Hepatocyte (in vitro differentiated cells): ENCODE data around the gene DKK2. TPM values are rescaled to one million over a fixed set of nuclear protein-coding genes. Genes with fewer than 3 reads are reported as not detected.

Experiments
- DNase-seq: peaks from one replicate; pipeline ENCODE4 v3.0.0-alpha.2; 2016; ENCODE audit warnings: low spot score
- H2AFZ ChIP-seq: fragments of 200-600 bp; sonication (generic); 2 replicates; pipeline ENCODE4 v1.6.0; 2016; ENCODE audit warnings: antibody characterized with exemption, mild to moderate bottlenecking
- H3K27ac ChIP-seq: fragments of 200-600 bp; sonication (generic); 2 replicates; pipeline ENCODE4 v1.5.1; 2016; ENCODE audit warnings: mild to moderate bottlenecking
- H3K27me3 ChIP-seq: fragments of 200-600 bp; sonication (generic); 2 replicates; pipeline ENCODE4 v1.6.1; 2016
- H3K36me3 ChIP-seq: fragments of 200-600 bp; sonication (generic); replicated peaks from 2 replicates; pipeline ENCODE4 v1.5.1; 2016; ENCODE audit warnings: low read depth; ENCODE audit not compliant: insufficient read depth
- H3K4me1 ChIP-seq: fragments of 200-600 bp; sonication (generic); 2 replicates; pipeline ENCODE4 v1.5.1; 2016; ENCODE audit warnings: mild to moderate bottlenecking, moderate library complexity; ENCODE audit not compliant: insufficient read depth
- H3K4me2 ChIP-seq: fragments of 200-600 bp; sonication (generic); 2 replicates; pipeline ENCODE4 v1.6.0; 2016
- H3K4me3 ChIP-seq: fragments of 200-600 bp; sonication (generic); 2 replicates; pipeline ENCODE4 v1.5.1; 2016; ENCODE audit warnings: mild to moderate bottlenecking
- H3K79me2 ChIP-seq: fragments of 200-600 bp; sonication (generic); 2 replicates; pipeline ENCODE4 v1.6.0; 2017; ENCODE audit warnings: mild to moderate bottlenecking
- H3K9me2 ChIP-seq: fragments of 200-600 bp; sonication (generic); replicated peaks from 2 replicates; pipeline ENCODE4 v1.6.0; 2017; ENCODE audit warnings: mild to moderate bottlenecking; ENCODE audit not compliant: insufficient read depth
- H3K9me3 ChIP-seq: fragments of 200-600 bp; sonication (generic); 2 replicates; pipeline ENCODE4 v1.5.1; 2016; ENCODE audit warnings: low read depth, mild to moderate bottlenecking
- H4K20me1 ChIP-seq: fragments of 200-600 bp; sonication (generic); 2 replicates; pipeline ENCODE4 v1.6.0; 2016; ENCODE audit warnings: mild to moderate bottlenecking; ENCODE audit not compliant: insufficient read depth, poor library complexity, severe bottlenecking
- CTCF ChIP-seq: fragments of 200-600 bp; sonication (generic); IDR thresholded peaks from 2 replicates; pipeline ENCODE4 v1.5.1; 2016; ENCODE audit warnings: antibody characterized with exemption, mild to moderate bottlenecking; ENCODE audit not compliant: poor library complexity
- EZH2 ChIP-seq: fragments of 200-600 bp; sonication (generic); IDR thresholded peaks from 2 replicates; pipeline ENCODE4 v1.6.1; 2016; ENCODE audit warnings: antibody characterized with exemption, mild to moderate bottlenecking, borderline replicate concordance
- EZH2phosphoT487 ChIP-seq: fragments of 200-600 bp; sonication (generic); IDR thresholded peaks from one replicate; pipeline ENCODE4 v1.6.1; 2018; ENCODE audit warnings: antibody characterized with exemption, mild to moderate bottlenecking, low read depth, moderate library complexity; ENCODE audit not compliant: unreplicated experiment, severe bottlenecking
- WGBS: methylation state at CpG from one replicate; pipeline ENCODE4 v1.1.6; 2016; ENCODE audit warnings: low lambda C conversion rate; ENCODE audit errors: missing lambda C conversion rate; 5-methylcytosine and 5-hydroxymethylcytosine counted together
- polyA plus RNA-seq: library from polyadenylated mRNA; unstranded; fragments of >200 nt; fragmentation: Nextera tagmentation; extraction: Ambion mirVana; gene quantifications from 2 replicates; pipeline ENCODE4 v1.2.1, GENCODE V29; 2016
- total RNA-seq: library from RNA; depleted of rRNA; stranded (reverse); fragments of >200 nt; gene quantifications from 2 replicates; pipeline ENCODE4 v1.2.3, GENCODE V29; 2014

The DKK2 gene
- total and polyA plus RNA-seq, 2 experiments from 2014 or later = 19.7 to 28.1 TPM

- Histone ChIP-seq H3K4me3 (no peak overlapping the region), H3K79me2 (no peaks in the 10 kb centered on the region), H3K4me2 (no peak overlapping the region), H3K27me3 (no peaks in the 10 kb centered on the region), H4K20me1 (no peaks in the 10 kb centered on the region), H3K4me1 (no peaks in the 10 kb centered on the region), H2AFZ (no peak overlapping the region), H3K9me2 (no peaks in the 10 kb centered on the region), H3K36me3 (no peaks in the 10 kb centered on the region), H3K9me3 (no peaks in the 10 kb centered on the region), H3K27ac (no peak overlapping the region)
- no peak for TF ChIP-seq EZH2
- no peak for TF ChIP-seq CTCF
- TF ChIP-seq EZH2phosphoT487 = no peak
- WGBS = 81% methylated on average over 3 of the region's 3 CpGs
- DNase-seq = no peak
Observed at GRCh38 chr4:107009196-107009968, 26.7 kb downstream of the DKK2 start.

GRCh38 chr4:107008115-107008514 is 28.0 kb downstream of the DKK2 start:
- H3K79me2 ChIP-seq = no peaks in the 10 kb centered on the region

GRCh38 chr4:107006218-107006617 is 29.9 kb downstream of the DKK2 start:
- H3K4me3 ChIP-seq = no peak overlapping the region
- no peaks in the 10 kb centered on the region for H4K20me1 ChIP-seq
- H3K36me3 ChIP-seq = no peaks in the 10 kb centered on the region
- no peak overlapping the region for H2AFZ ChIP-seq
- DNase-seq = no peak
- no peaks in the 10 kb centered on the region for H3K79me2 ChIP-seq
- no peaks in the 10 kb centered on the region for H3K4me1 ChIP-seq
- no peak for TF ChIP-seq EZH2phosphoT487
- TF ChIP-seq EZH2 = no peak
- no peak for TF ChIP-seq CTCF
- no peak overlapping the region for H3K4me2 ChIP-seq
- H3K9me3 ChIP-seq = no peaks in the 10 kb centered on the region
- no peak overlapping the region for H3K27ac ChIP-seq
- no peaks in the 10 kb centered on the region for H3K27me3 ChIP-seq
- H3K9me2 ChIP-seq = no peaks in the 10 kb centered on the region

More at GRCh38 chr4:107008115-107008514, 28.0 kb downstream of the DKK2 start:
- no peaks in the 10 kb centered on the region for H3K9me2 ChIP-seq
- no peaks in the 10 kb centered on the region for H3K27me3 ChIP-seq
- no peaks in the 10 kb centered on the region for H3K9me3 ChIP-seq
- TF ChIP-seq CTCF = no peak
- no peak for TF ChIP-seq EZH2phosphoT487
- no peak for TF ChIP-seq EZH2
- H4K20me1 ChIP-seq = no peaks in the 10 kb centered on the region
- no peaks in the 10 kb centered on the region for H3K36me3 ChIP-seq
- no peak for DNase-seq
- 91% methylated on average over 2 of the region's 2 CpGs for WGBS
- no peak overlapping the region for H3K4me3 ChIP-seq
- no peak overlapping the region for H2AFZ ChIP-seq
- no peak overlapping the region for H3K4me2 ChIP-seq
- H3K4me1 ChIP-seq = no peaks in the 10 kb centered on the region
- H3K27ac ChIP-seq = no peak overlapping the region
